Parathyroid adenoma (tissue), 2 donors: ENCODE measurements around the gene DIAPH1.

Experiments
- H2AFZ ChIP-seq: fragments of 300-600 bp; sonication (generic); one replicate; pipeline ENCODE4 v1.7.0; 2017; ENCODE audit warnings: antibody characterized with exemption, mild to moderate bottlenecking
- H3K27ac ChIP-seq: fragments of 300-600 bp; sonication (generic); one replicate; pipeline ENCODE4 v1.7.0; 2017
- H3K27me3 ChIP-seq: fragments of 300-600 bp; sonication (generic); one replicate; pipeline ENCODE4 v1.7.0; 2017; ENCODE audit warnings: low read length; ENCODE audit not compliant: control insufficient read depth, insufficient read depth
- H3K36me3 ChIP-seq: fragments of 300-600 bp; sonication (generic); one replicate; pipeline ENCODE4 v1.7.0; 2017; ENCODE audit warnings: low read length; ENCODE audit not compliant: control insufficient read depth, insufficient read depth
- H3K4me1 ChIP-seq: fragments of 300-600 bp; sonication (generic); one replicate; pipeline ENCODE4 v1.7.0; 2017; ENCODE audit warnings: control low read depth
- H3K4me2 ChIP-seq: fragments of 300-600 bp; sonication (generic); one replicate; pipeline ENCODE4 v1.7.0; 2017; ENCODE audit warnings: low read length
- H3K4me3 ChIP-seq: fragments of 300-600 bp; sonication (generic); one replicate; pipeline ENCODE4 v1.7.0; 2017; ENCODE audit warnings: low read depth, low read length
- H3K79me2 ChIP-seq: fragments of 300-600 bp; sonication (generic); one replicate; pipeline ENCODE4 v1.7.0; 2017; ENCODE audit warnings: control low read depth
- H3K9ac ChIP-seq: fragments of 300-600 bp; sonication (generic); one replicate; pipeline ENCODE4 v1.7.0; 2017; ENCODE audit warnings: mild to moderate bottlenecking
- H3K9me3 ChIP-seq: fragments of 300-600 bp; sonication (generic); one replicate; pipeline ENCODE4 v1.7.0; 2017; ENCODE audit warnings: low read length; ENCODE audit not compliant: control insufficient read depth
- TF ChIP-seq, protein P1 (sequence below): fragments of 300-600 bp; sonication (generic); IDR thresholded peaks from one replicate; pipeline ENCODE4 v1.7.0; 2017; ENCODE audit warnings: antibody characterized with exemption, mild to moderate bottlenecking
- donor health status: primary hyperparathyroidism.

DIAPH1 gene

DNA sequence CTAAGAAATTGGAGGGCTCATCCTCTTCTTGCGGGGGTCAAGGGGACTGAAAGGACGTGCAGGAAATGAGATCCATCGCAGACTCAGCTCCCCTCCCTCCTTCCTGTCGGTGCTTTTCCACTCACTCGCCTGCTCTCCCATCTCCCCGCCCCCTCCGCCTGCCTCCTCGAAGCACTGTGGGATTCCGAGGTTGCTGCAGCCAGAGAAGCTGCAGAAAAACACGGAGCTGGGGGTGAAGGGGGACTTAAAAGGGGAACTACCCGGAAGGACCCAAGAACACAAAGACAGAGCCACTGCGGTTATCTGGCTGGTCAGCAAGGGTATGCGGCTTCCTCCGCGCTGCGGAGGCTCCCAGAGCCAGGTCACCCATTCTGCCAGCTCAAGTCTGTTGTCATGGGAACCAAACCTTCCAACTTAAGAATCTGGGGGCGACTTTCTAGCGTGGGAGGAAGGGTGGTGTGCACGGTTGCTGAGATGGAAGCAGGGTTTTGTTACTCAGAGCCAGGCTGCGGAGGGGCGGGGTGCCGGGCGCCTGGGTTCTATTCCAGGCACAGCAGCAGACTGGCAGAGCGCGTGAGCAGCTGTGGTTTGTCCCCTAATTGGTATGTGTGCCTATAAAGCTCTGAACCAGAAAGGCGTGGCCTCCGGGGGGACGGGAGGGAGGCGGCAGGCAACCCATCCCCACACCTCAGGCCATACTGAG is 105.0 kb downstream of the DIAPH1 start:
- H2AFZ ChIP-seq: peak overlapping the region; percentile 81
- H3K9me3 ChIP-seq: no peaks in the 10 kb centered on the region
- peak overlapping the region; percentile 80 for H3K4me2 ChIP-seq
- no peaks in the 10 kb centered on the region for H3K36me3 ChIP-seq
- TF ChIP-seq, protein P1, sequence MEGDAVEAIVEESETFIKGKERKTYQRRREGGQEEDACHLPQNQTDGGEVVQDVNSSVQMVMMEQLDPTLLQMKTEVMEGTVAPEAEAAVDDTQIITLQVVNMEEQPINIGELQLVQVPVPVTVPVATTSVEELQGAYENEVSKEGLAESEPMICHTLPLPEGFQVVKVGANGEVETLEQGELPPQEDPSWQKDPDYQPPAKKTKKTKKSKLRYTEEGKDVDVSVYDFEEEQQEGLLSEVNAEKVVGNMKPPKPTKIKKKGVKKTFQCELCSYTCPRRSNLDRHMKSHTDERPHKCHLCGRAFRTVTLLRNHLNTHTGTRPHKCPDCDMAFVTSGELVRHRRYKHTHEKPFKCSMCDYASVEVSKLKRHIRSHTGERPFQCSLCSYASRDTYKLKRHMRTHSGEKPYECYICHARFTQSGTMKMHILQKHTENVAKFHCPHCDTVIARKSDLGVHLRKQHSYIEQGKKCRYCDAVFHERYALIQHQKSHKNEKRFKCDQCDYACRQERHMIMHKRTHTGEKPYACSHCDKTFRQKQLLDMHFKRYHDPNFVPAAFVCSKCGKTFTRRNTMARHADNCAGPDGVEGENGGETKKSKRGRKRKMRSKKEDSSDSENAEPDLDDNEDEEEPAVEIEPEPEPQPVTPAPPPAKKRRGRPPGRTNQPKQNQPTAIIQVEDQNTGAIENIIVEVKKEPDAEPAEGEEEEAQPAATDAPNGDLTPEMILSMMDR: no peak
- peaks cover 46% of the 10 kb centered on the region for H3K4me1 ChIP-seq
- H3K27me3 ChIP-seq: no peaks in the 10 kb centered on the region
- H3K4me3 ChIP-seq: peak overlapping the region; percentile 71
- H3K9ac ChIP-seq: peak overlapping the region; percentile 64
- H3K27ac ChIP-seq: peak overlapping the region; percentile 99
- peaks cover 5% of the 10 kb centered on the region for H3K79me2 ChIP-seq

DNA sequence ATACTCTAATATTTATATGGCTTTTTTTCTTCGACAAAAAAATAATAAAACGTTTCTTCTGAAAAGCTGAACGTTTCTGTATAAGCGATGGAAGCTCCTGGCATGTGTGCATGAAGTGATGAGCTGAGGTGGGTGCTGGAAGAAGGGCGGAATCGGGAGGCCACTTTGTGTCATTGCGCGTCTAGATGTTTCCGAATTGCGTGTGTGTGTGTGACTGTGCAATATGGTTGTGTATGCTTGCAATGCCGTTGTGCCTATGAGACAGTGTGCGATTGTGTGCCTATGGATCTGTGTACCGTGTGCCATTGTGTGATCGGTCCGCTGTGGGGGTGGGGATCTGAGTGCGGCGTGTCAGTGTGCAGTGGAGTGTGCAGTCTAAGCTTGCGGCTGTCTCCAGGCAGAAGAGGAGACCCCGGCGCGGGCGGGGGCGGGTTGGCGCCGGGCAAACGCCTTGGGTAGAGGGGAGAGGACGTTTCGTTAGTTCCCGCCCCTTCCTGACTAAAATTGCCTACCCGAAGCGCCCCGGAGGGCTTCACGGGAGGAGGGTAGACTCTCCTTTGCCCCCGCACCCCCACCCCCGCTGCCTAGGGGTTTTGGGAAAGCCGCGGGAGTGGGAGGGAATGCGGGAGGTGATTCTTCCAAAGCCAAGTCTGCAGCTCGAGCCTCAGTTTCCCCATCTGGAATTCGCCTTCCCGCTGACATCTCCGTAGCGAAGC is 105.7 kb downstream of the DIAPH1 start:
- Histone ChIP-seq H3K9me3 (no peaks in the 10 kb centered on the region), H3K9ac (peak overlapping the region; percentile 64), H3K27me3 (no peaks in the 10 kb centered on the region), H3K79me2 (peaks cover 5% of the 10 kb centered on the region), H3K4me2 (peak overlapping the region; percentile 80), H3K4me3 (peak overlapping the region; percentile 71), H3K4me1 (peaks cover 49% of the 10 kb centered on the region), H3K27ac (peak overlapping the region; percentile 99), H2AFZ (peak overlapping the region; percentile 81), H3K36me3 (no peaks in the 10 kb centered on the region)
- TF ChIP-seq, protein P1: no peak

DNA sequence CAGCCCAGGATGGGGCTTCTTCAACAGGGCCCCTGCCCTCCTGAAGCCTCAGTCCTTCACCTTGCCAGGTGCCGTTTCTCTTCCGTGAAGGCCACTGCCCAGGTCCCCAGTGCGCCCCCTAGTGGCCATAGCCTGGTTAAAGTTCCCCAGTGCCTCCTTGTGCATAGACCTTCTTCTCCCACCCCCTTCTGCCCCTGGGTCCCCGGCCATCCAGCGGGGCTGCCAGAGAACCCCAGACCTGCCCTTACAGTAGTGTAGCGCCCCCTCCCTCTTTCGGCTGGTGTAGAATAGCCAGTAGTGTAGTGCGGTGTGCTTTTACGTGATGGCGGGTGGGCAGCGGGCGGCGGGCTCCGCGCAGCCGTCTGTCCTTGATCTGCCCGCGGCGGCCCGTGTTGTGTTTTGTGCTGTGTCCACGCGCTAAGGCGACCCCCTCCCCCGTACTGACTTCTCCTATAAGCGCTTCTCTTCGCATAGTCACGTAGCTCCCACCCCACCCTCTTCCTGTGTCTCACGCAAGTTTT is 106.3 kb downstream of the DIAPH1 start:
- H2AFZ ChIP-seq: peak overlapping the region; percentile 81
- H3K36me3 ChIP-seq: no peaks in the 10 kb centered on the region
- H3K27me3 ChIP-seq: no peaks in the 10 kb centered on the region
- H3K4me3 ChIP-seq: peak overlapping the region; percentile 71
- peaks cover 49% of the 10 kb centered on the region for H3K4me1 ChIP-seq
- peak overlapping the region; percentile 99 for H3K27ac ChIP-seq
- H3K9ac ChIP-seq: no peak overlapping the region
- TF ChIP-seq, protein P1: peak; percentile 97
- no peaks in the 10 kb centered on the region for H3K9me3 ChIP-seq
- H3K4me2 ChIP-seq: peak overlapping the region; percentile 80
- peaks cover 5% of the 10 kb centered on the region for H3K79me2 ChIP-seq

DNA sequence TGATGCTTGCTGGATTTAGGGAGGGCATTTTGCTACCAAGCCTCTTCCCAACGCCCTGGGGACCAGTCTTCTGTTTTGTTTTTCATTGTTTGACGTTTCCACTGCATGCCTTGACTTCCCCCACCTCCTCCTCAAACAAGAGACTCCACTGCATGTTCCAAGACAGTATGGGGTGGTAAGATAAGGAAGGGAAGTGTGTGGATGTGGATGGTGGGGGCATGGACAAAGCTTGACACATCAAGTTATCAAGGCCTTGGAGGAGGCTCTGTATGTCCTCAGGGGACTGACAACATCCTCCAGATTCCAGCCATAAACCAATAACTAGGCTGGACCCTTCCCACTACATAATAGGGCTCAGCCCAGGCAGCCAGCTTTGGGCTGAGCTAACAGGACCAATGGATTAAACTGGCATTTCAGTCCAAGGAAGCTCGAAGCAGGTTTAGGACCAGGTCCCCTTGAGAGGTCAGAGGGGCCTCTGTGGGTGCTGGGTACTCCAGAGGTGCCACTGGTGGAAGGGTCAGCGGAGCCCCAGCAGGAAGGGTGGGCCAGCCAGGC is 107.0 kb downstream of the DIAPH1 start:
- H3K4me2 ChIP-seq: peak overlapping the region; percentile 80
- peaks cover 53% of the 10 kb centered on the region for H3K4me1 ChIP-seq
- TF ChIP-seq, protein P1: no peak
- peak overlapping the region; percentile 71 for H3K4me3 ChIP-seq
- H3K36me3 ChIP-seq: no peaks in the 10 kb centered on the region
- no peaks in the 10 kb centered on the region for H3K27me3 ChIP-seq
- peak overlapping the region; percentile 64 for H3K9ac ChIP-seq
- no peaks in the 10 kb centered on the region for H3K9me3 ChIP-seq
- peak overlapping the region; percentile 81 for H2AFZ ChIP-seq
- peaks cover 5% of the 10 kb centered on the region for H3K79me2 ChIP-seq
- H3K27ac ChIP-seq: peak overlapping the region; percentile 99
